SK-N-SH (cell line): Measurements from ENCODE around the gene ATP6V1F. TPM values are rescaled to one million over a fixed set of nuclear protein-coding genes. Genes with fewer than 3 reads are reported as not detected.
A peak's percentile ranks its signal among the peaks of the same experiment; 100 is the strongest.

Experiments used
- CTCF ChIA-PET: fragments of 300-600, 350-600 bp; formaldehyde crosslinking; extraction: SDS; loops from one replicate; lab custom pipeline; 2021; lab: Yijun Ruan, JAX
- POLR2A ChIA-PET: fragments of 350-600 bp; sonication (Branson Sonifier 250); formaldehyde crosslinking; extraction: SDS; loops from one replicate; lab custom pipeline; 2020; ENCODE audit warnings: antibody characterized with exemption, inconsistent platforms; lab: Yijun Ruan, JAX
- DNase-seq: peaks from one replicate; pipeline ENCODE4 v3.0.0; 2012
- H2AFZ ChIP-seq: fragments of 200-600 bp; sonication (generic); 2 replicates; pipeline ENCODE4 v1.8.1; 2016; ENCODE audit warnings: antibody characterized with exemption, mild to moderate bottlenecking, low read depth
- H3F3A ChIP-seq: fragments of 200-600 bp; sonication (generic); replicated peaks from 2 replicates; pipeline ENCODE3; 2016; ENCODE audit warnings: antibody characterized with exemption, mild to moderate bottlenecking; ENCODE audit not compliant: insufficient read depth
- H3K27ac ChIP-seq, 2 experiments: fragments of 200-500 bp in 1 of 2; fragments of 200-600 bp in 1 of 2; sonication (Bioruptor generic) in 1 of 2; sonication (generic), shearing (Covaris generic) in 1 of 2; 2 replicates each; pipeline versions ENCODE4 v1.5.1 to v1.6.1; 2014 to 2016; ENCODE audit warnings: low read depth in 2 of 2, inconsistent platforms in 1 of 2, low read length in 1 of 2, mild to moderate bottlenecking in 1 of 2, mixed read lengths in 1 of 2
- H3K27me3 ChIP-seq: fragments of 200-600 bp; sonication (generic), shearing (Covaris generic); 2 replicates; pipeline ENCODE4 v1.6.1; 2016; ENCODE audit warnings: mixed run types; ENCODE audit not compliant: insufficient read depth
- H3K36me3 ChIP-seq, 2 experiments: fragments of 200-500 bp in 1 of 2; fragments of 200-600 bp in 1 of 2; sonication (Bioruptor generic) in 1 of 2; sonication (generic) in 1 of 2; replicated peaks in 1 of 2; 2 replicates each; pipeline versions ENCODE3 to v1.5.1; 2014 to 2016; ENCODE audit warnings: low read length in 1 of 2, mild to moderate bottlenecking in 1 of 2; ENCODE audit not compliant: insufficient read depth in 2 of 2, control insufficient read depth in 1 of 2
- H3K4me1 ChIP-seq, 2 experiments: fragments of 200-500 bp in 1 of 2; fragments of 200-600 bp in 1 of 2; sonication (Bioruptor generic) in 1 of 2; sonication (generic), shearing (Covaris generic) in 1 of 2; 2 replicates each; pipeline versions ENCODE4 v1.5.1 to v1.6.1; 2014 to 2016; ENCODE audit warnings: low read depth in 1 of 2, low read length in 1 of 2, mixed run types in 1 of 2; ENCODE audit not compliant: insufficient read depth in 2 of 2, control insufficient read depth in 1 of 2
- H3K4me2 ChIP-seq: fragments of 200-600 bp; sonication (generic), shearing (Covaris generic); 2 replicates; pipeline ENCODE4 v1.6.1; 2017; ENCODE audit warnings: mixed run types
- H3K4me3 ChIP-seq, 2 experiments: fragments of 200-500 bp in 1 of 2; fragments of 200-600 bp in 1 of 2; sonication (Bioruptor generic) in 1 of 2; sonication (generic), shearing (Covaris generic) in 1 of 2; 2 replicates each; pipeline versions ENCODE4 v1.5.1 to v1.8.1; 2014 to 2016; ENCODE audit warnings: low read depth in 2 of 2, inconsistent platforms in 1 of 2, low read length in 1 of 2, mild to moderate bottlenecking in 1 of 2, mixed read lengths in 1 of 2, moderate library complexity in 1 of 2
- H3K79me2 ChIP-seq: fragments of 200-600 bp; sonication (generic); 2 replicates; pipeline ENCODE4 v1.8.1; 2017; ENCODE audit warnings: mild to moderate bottlenecking; ENCODE audit not compliant: insufficient read depth
- H3K9ac ChIP-seq: fragments of 200-600 bp; sonication (generic); 2 replicates; pipeline ENCODE4 v1.6.1; 2017; ENCODE audit warnings: mixed run types
- H3K9me2 ChIP-seq: fragments of 200-600 bp; sonication (generic); 2 replicates; pipeline ENCODE4 v1.6.1; 2017; ENCODE audit warnings: mixed run types
- H3K9me3 ChIP-seq: fragments of 200-600 bp; sonication (generic); 2 replicates; pipeline ENCODE4 v1.6.1; 2017; ENCODE audit warnings: mixed run types, mild to moderate bottlenecking, moderate library complexity
- H4K20me1 ChIP-seq: fragments of 200-600 bp; sonication (generic); 2 replicates; pipeline ENCODE4 v1.6.1; 2017; ENCODE audit warnings: mild to moderate bottlenecking, mixed run types; ENCODE audit not compliant: insufficient read depth
- MEF2A ChIP-seq: IDR thresholded peaks from 2 replicates; pipeline ENCODE4 v1.4.0; 2012; ENCODE audit warnings: low read depth, borderline replicate concordance
- RCOR1 ChIP-seq: fragments of 150-350 bp; IDR thresholded peaks from 2 replicates; pipeline ENCODE4 v1.6.1; 2017; ENCODE audit warnings: antibody characterized with exemption, low read length
- TAF1 ChIP-seq: IDR thresholded peaks from 2 replicates; pipeline ENCODE4 v1.6.1; 2012; ENCODE audit warnings: low read depth, mild to moderate bottlenecking, low read length, moderate library complexity, borderline replicate concordance
- YY1 ChIP-seq: IDR thresholded peaks from 2 replicates; pipeline ENCODE4 v1.4.0; 2012; ENCODE audit warnings: low read depth, mild to moderate bottlenecking
- WGBS: methylation state at CpG from one replicate; pipeline ENCODE4 v1.1.6; 2017; ENCODE audit warnings: low lambda C conversion rate; 5-methylcytosine and 5-hydroxymethylcytosine counted together
- polyA plus RNA-seq, 3 experiments: library from polyadenylated mRNA; depleted of rRNA; stranded (reverse); fragments of >200 nt; gene quantifications; 2 replicates each; pipeline ENCODE4 v1.2.3, GENCODE V29; 2012
- TF ChIP-seq, protein P1 (sequence below): IDR thresholded peaks from 2 replicates; pipeline ENCODE4 v1.6.1; 2012; ENCODE audit warnings: mild to moderate bottlenecking, low read depth, low read length, moderate library complexity
- TF ChIP-seq, protein P2 (sequence below): IDR thresholded peaks from 2 replicates; pipeline ENCODE4 v1.4.0; 2012; ENCODE audit warnings: low read depth
- TF ChIP-seq, protein P3 (sequence below): fragments of 200-600 bp; sonication (generic); IDR thresholded peaks from 2 replicates; pipeline ENCODE4 v1.6.1; 2017; ENCODE audit warnings: antibody characterized with exemption, mild to moderate bottlenecking, moderate library complexity

The ATP6V1F gene
- polyA plus RNA-seq, 1 of the 3 experiments (the other 2 are of a cell fraction) = 495 TPM

DNA sequence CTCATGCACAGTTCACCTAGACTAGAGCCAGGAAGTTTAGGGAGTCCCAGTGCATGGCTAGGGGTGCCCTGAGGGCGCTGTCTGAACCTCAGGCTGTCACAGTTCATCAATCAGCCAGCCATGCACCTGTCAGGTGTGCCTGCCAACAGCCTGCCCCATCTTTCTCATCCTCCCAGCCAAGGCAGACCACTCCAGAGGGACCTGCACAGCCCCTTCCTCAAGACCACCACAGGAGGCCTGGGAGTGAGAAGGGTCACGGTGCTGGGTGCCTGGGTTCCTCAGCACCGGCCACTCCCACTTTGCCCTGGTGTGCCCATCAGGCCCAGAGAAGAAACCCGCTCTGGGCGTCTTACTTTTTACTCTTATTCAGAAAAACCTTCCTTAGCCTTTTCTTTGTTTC is 8.4 kb downstream of the ATP6V1F start:
- Histone ChIP-seq H3K79me2 (no peaks in the 10 kb centered on the region), H3K36me3 (peaks cover 0 to under 1% of the 10 kb centered on the region in 2 experiments), H3K27ac (no peak overlapping the region), H2AFZ (no peak overlapping the region)
- no peak for TF ChIP-seq TAF1
- TF ChIP-seq YY1 = no peak
- TF ChIP-seq, protein P1, sequence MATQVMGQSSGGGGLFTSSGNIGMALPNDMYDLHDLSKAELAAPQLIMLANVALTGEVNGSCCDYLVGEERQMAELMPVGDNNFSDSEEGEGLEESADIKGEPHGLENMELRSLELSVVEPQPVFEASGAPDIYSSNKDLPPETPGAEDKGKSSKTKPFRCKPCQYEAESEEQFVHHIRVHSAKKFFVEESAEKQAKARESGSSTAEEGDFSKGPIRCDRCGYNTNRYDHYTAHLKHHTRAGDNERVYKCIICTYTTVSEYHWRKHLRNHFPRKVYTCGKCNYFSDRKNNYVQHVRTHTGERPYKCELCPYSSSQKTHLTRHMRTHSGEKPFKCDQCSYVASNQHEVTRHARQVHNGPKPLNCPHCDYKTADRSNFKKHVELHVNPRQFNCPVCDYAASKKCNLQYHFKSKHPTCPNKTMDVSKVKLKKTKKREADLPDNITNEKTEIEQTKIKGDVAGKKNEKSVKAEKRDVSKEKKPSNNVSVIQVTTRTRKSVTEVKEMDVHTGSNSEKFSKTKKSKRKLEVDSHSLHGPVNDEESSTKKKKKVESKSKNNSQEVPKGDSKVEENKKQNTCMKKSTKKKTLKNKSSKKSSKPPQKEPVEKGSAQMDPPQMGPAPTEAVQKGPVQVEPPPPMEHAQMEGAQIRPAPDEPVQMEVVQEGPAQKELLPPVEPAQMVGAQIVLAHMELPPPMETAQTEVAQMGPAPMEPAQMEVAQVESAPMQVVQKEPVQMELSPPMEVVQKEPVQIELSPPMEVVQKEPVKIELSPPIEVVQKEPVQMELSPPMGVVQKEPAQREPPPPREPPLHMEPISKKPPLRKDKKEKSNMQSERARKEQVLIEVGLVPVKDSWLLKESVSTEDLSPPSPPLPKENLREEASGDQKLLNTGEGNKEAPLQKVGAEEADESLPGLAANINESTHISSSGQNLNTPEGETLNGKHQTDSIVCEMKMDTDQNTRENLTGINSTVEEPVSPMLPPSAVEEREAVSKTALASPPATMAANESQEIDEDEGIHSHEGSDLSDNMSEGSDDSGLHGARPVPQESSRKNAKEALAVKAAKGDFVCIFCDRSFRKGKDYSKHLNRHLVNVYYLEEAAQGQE = no peak
- TF ChIP-seq, protein P2, sequence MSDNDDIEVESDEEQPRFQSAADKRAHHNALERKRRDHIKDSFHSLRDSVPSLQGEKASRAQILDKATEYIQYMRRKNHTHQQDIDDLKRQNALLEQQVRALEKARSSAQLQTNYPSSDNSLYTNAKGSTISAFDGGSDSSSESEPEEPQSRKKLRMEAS = no peak
- no peak for TF ChIP-seq RCOR1
- TF ChIP-seq, protein P3, sequence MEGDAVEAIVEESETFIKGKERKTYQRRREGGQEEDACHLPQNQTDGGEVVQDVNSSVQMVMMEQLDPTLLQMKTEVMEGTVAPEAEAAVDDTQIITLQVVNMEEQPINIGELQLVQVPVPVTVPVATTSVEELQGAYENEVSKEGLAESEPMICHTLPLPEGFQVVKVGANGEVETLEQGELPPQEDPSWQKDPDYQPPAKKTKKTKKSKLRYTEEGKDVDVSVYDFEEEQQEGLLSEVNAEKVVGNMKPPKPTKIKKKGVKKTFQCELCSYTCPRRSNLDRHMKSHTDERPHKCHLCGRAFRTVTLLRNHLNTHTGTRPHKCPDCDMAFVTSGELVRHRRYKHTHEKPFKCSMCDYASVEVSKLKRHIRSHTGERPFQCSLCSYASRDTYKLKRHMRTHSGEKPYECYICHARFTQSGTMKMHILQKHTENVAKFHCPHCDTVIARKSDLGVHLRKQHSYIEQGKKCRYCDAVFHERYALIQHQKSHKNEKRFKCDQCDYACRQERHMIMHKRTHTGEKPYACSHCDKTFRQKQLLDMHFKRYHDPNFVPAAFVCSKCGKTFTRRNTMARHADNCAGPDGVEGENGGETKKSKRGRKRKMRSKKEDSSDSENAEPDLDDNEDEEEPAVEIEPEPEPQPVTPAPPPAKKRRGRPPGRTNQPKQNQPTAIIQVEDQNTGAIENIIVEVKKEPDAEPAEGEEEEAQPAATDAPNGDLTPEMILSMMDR = no peak
- TF ChIP-seq, all 33 proteins: peak for 0
- H3K4me2 ChIP-seq = no peak overlapping the region
- POLR2A ChIA-PET = no interaction called here
- H3K27me3 ChIP-seq = no peaks in the 10 kb centered on the region
- over 99% methylated on average over 5 of the region's 5 CpGs for WGBS
- H3K4me3 ChIP-seq = no peak overlapping the region
- H3K9me2 ChIP-seq = no peaks in the 10 kb centered on the region
- no peaks in the 10 kb centered on the region for H3K9me3 ChIP-seq
- CTCF ChIA-PET = interaction anchor here (1.2 to 11.7 kb wide), 3 partner anchors 10 to 444 kb away, joined by 3 to 181 read pairs (median 4); no protein-coding TSS in a partner anchor
- H3K9ac ChIP-seq = no peak overlapping the region
- H4K20me1 ChIP-seq = peaks cover 11% of the 10 kb centered on the region; the same call in 1 of the 2 replicates
- no peak for DNase-seq
- peaks cover 24% of the 10 kb centered on the region for H3F3A ChIP-seq
- peaks cover 0 to 31% of the 10 kb centered on the region in 2 experiments; a peak in 1 of 4 replicates for H3K4me1 ChIP-seq

DNA sequence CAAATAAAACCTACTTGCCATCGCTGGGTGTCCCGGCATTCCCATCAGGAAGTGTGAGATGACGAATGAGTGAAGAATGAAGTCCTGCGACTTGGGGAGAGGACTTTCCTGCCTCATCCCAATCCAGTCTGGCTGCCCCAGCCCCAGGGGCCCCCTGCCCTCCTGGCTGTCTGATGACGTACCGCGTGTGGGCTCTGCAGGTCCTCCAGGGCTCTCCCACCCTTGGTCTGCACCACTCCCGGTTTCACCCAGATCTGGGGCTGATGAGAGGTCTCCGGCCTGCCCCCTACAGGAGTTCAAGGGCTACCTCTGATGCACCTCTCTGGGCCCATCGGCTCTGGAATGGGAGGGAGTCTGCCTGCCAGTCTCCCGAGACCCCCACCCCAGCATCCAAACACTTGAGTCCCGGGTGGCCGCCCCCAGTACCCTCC is 9.8 kb downstream of the ATP6V1F start:
- Histone ChIP-seq H3K9me2 (no peaks in the 10 kb centered on the region), H3K36me3 (no peaks in the 10 kb centered on the region), H3F3A (peaks cover 18% of the 10 kb centered on the region), H3K4me3 (no peak overlapping the region), H3K9me3 (no peaks in the 10 kb centered on the region), H4K20me1 (peaks cover 11% of the 10 kb centered on the region; the same call in 1 of the 2 replicates), H3K9ac (no peak overlapping the region), H3K27me3 (no peaks in the 10 kb centered on the region), H2AFZ (no peak overlapping the region), H3K4me1 (peaks cover 0 to 36% of the 10 kb centered on the region in 2 experiments; a peak in 1 of 4 replicates), H3K4me2 (no peak overlapping the region), H3K79me2 (no peaks in the 10 kb centered on the region), H3K27ac (no peak overlapping the region)
- CTCF ChIA-PET = interaction anchor here (0.7 to 11.7 kb wide), 5 partner anchors 8 to 419 kb away, joined by 3 to 181 read pairs (median 8); partner anchors contain the start of gene ATP6V1F
- POLR2A ChIA-PET = no interaction called here
- no peak for TF ChIP-seq MEF2A
- TF ChIP-seq, protein P3 = peak; percentile 36; the same call in 1 of the 2 replicates
- 70% methylated on average over 5 of the region's 13 CpGs for WGBS
- DNase-seq = no peak
